Measurements from ENCODE around the gene IFITM2. TPM values are rescaled to one million over a fixed set of nuclear protein-coding genes. Genes with fewer than 3 reads are reported as not detected.
"Not testable (repeated sequence)": the region's sequence is repeated elsewhere in the genome, so short reads cannot be mapped to it uniquely, and the experiment has no call there.

The IFITM2 gene
- total RNA-seq, 2 donors from 2014 or later: 31.0 to 90.3 TPM

DNA sequence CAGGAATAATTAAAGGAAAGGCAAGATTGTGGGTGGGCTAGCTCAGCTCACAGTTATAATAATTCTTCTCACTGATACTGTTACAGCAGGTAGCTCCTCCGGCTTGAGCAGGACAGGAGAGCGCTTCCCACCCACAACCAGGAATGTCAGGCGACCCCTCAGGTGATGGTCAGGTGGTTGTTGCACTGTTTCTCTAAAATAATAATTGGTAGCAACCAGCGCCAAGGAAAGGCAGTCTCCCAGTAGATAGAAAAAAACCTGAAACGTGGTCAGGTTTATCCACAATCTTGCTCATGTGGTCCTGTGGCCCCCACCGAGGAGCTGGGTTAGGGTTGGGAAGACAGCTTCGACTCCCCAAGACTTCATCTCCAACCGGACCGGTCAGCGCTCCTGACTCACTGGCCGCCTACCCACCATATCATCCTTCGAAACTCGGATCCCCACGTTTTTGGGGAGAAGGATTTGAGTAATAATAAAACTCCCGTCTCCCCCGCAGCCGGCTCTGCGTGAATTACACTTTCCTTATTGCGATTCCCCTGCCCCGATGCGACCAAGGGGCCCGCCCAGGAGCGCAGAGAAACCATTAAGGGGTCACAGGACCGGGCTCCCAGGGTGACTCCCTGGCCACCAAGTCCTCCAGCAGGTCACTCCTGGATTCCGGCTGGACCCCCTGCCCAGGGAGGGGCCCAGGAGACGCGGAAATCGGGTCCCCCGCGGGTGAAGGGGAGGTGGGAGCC lies 10.2 kb downstream of the IFITM2 start:
- 27 to 46% methylated on average over 6 to 21 of the region's 30 CpGs for WGBS, 2 donors
- H3K27ac ChIP-seq; DNase-seq; H3K4me3 ChIP-seq; H3K36me3 ChIP-seq (replicated peaks in 1 of 2; ENCODE audit: insufficient read depth in 1 of 2, low read depth in 2 of 2); intact Hi-C loops (cut with DNase I); ATAC-seq; H3K9me3 ChIP-seq: not testable (repeated sequence)
- peak in 1 of 3 donors; percentile 20 for TF ChIP-seq POLR2A (IDR thresholded peaks at IDR 0.05)
- peaks cover 0 to 18% of the 10 kb centered on the region in 2 donors for H3K27me3 ChIP-seq
- H3K4me1 ChIP-seq: peaks cover 23% of the 10 kb centered on the region

DNA sequence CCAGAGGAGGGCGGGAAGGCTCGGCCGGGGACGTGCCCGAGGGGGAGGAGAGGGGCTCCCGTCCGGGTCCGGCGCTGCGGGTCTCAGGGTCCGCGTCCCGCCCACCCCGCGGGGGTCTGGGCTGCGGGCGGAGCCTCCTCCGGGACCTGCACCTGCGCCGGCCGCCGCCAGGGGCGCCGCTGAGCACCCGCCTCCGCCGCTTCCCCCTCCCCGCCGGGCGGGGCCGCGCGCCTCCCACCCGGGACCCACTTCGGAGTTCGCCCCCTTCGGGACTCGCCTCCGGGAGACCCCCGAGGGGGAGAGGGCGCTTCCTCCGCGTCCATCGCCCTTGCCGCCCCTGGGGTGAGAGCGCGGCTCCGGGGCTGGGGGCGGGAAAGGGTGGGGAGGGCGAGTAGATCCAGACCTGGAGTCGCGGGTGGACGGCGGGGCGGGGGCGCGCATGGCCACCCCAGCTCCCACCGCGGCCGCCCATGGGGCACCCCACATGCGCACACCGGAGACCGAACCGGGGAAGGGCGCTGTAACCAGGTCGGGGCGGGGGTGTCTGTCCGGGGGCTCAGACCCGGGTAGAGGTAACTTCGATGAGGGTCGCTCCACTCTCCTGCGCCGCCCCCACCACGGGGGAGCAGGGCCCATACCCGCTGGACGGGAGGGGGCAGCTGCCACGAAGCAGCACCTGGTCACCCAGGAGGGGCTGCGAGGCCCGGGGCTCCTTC lies 10.9 kb downstream of the IFITM2 start:
- 3% methylated on average over 11 of the region's 79 CpGs; no CpG with 5 or more reads in 1 of the 2 donors for WGBS, 2 donors
- Histone ChIP-seq H3K4me1 (peaks cover 23% of the 10 kb centered on the region), H3K4me3 (peak overlapping the region in 1 of 2 donors; percentile 21), H3K27me3 (peaks cover 0 to 18% of the 10 kb centered on the region in 2 donors), H3K27ac (peak overlapping the region; percentile 83 to 99 (median 92))
- H3K36me3 ChIP-seq (replicated peaks in 1 of 2; ENCODE audit: insufficient read depth in 1 of 2, low read depth in 2 of 2); H3K9me3 ChIP-seq; DNase-seq; intact Hi-C loops (cut with DNase I): not testable (repeated sequence)
- ATAC-seq: peak; percentile 62

DNA sequence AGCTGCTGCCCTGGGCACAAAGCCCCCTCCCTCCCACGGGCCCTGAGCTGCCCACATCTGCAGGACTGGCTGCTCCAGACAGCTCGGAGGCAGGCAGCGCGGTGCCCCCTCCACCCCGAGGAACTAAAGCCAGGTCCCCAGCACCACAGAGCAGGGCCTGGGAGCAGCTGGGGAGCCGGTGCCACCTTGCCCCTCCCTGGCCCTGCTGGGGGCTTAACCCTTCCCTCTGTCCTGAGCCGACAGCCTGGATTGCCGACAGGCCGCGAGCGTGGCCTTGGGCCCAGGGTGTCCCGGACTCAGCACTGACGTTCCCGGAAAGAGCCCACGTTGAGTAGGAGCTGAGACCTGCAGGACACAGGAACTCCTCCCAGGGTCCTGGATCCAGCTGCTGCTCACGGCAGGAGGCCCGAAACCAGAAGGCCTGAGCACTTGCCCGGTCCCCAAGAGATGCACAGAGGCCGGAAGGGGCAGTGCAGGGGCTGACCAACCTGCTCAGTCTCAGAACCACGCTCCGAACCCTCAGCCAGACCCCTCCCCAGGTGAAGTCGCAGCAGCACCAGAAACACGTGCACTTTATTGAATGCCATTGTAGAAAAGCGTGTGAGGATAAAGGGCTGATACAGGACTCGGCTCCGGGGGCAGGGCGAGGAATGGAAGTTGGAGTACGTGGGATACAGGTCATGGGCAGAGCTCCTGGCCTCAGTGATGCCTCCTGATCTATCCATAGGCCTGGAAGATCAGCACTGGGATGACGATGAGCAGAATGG lies 11.7 kb downstream of the IFITM2 start:
- H3K9me3 ChIP-seq; intact Hi-C loops (cut with DNase I); H3K36me3 ChIP-seq (replicated peaks in 1 of 2; ENCODE audit: insufficient read depth in 1 of 2, low read depth in 2 of 2): not testable (repeated sequence)
- DNase-seq (peak in 3 of 4 donors; percentile 43 to 58 (median 54)), ATAC-seq (peak; percentile 51)
- H3K27me3 ChIP-seq: peaks cover 0 to 18% of the 10 kb centered on the region in 2 donors
- 13 to 19% methylated on average over 6 to 18 of the region's 29 CpGs for WGBS, 2 donors
- H3K27ac ChIP-seq: peak overlapping the region; percentile 83 to 99 (median 92)
- H3K4me1 ChIP-seq: peaks cover 23% of the 10 kb centered on the region
- TF ChIP-seq POLR2A (IDR thresholded peaks at IDR 0.05): peak; percentile 10 to 69 (median 65)
- TF ChIP-seq, protein P1, sequence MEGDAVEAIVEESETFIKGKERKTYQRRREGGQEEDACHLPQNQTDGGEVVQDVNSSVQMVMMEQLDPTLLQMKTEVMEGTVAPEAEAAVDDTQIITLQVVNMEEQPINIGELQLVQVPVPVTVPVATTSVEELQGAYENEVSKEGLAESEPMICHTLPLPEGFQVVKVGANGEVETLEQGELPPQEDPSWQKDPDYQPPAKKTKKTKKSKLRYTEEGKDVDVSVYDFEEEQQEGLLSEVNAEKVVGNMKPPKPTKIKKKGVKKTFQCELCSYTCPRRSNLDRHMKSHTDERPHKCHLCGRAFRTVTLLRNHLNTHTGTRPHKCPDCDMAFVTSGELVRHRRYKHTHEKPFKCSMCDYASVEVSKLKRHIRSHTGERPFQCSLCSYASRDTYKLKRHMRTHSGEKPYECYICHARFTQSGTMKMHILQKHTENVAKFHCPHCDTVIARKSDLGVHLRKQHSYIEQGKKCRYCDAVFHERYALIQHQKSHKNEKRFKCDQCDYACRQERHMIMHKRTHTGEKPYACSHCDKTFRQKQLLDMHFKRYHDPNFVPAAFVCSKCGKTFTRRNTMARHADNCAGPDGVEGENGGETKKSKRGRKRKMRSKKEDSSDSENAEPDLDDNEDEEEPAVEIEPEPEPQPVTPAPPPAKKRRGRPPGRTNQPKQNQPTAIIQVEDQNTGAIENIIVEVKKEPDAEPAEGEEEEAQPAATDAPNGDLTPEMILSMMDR (IDR thresholded peaks at IDR 0.05): peak in 4 of 7 experiments; percentile 20 to 32 (median 26)
- H3K4me3 ChIP-seq: peak overlapping the region; percentile 21 to 48

DNA sequence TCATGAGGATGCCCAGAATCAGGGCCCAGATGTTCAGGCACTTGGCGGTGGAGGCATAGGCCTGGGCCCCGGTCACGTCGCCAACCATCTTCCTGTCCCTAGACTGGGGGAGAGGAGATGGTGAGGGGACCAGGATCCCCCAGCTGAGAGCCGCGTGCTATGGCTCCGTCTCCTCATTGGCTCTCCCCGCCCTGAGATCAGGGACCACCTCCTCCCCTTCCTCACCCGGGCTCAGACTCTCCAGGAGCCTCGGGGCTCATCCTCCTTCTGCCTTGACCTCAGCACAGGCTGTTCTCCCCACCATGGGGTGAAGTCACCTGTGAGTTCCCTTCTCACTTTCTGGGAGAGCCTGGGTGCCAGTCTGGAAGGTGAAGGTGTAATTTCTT lies 12.3 kb downstream of the IFITM2 start:
- DNase-seq; H3K36me3 ChIP-seq (replicated peaks in 1 of 2; ENCODE audit: insufficient read depth in 1 of 2, low read depth in 2 of 2); H3K9me3 ChIP-seq; ATAC-seq; intact Hi-C loops (cut with DNase I): not testable (repeated sequence)
- WGBS, 2 donors: 38% methylated on average over 10 of the region's 10 CpGs; no CpG with 5 or more reads in 1 of the 2 donors
- Histone ChIP-seq H3K27me3 (peaks cover 0 to 18% of the 10 kb centered on the region in 2 donors), H3K4me1 (peaks cover 23% of the 10 kb centered on the region), H3K4me3 (peak overlapping the region; percentile 21 to 48), H3K27ac (peak overlapping the region; percentile 83 to 99 (median 92))

DNA sequence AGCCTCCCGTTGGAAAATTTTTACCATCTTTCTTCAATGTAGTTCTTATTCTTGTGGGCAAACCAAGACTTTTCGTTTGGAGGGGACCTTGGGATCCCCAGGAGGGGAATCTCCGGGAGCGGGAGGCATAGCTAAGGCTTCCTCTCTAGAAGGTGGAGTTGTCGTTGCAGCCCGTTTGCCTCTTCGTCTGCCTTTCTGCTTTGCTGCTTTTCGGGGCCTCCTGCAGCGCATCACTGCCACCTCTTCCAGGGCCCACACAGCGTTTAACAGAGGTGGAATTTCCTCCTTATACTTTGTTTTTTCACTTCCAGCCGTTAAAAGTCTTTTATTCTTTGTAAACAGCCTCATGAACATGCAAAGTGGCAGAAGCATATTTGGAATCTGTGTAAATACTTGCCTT lies 16.5 kb downstream of the IFITM2 start:
- H3K27me3 ChIP-seq: no peaks in the 10 kb centered on the region
- no peaks in the 10 kb centered on the region for H3K9me3 ChIP-seq
- H3K4me1 ChIP-seq: peaks cover 24% of the 10 kb centered on the region
- peak overlapping the region in 1 of 4 donors; percentile 17 for H3K27ac ChIP-seq
- no peak for TF ChIP-seq POLR2A (IDR thresholded peaks at IDR 0.05)
- TF ChIP-seq, protein P1 (IDR thresholded peaks at IDR 0.05): no peak
- ATAC-seq: no peak
- intact Hi-C loops (cut with DNase I): no loop called here
- no peaks in the 10 kb centered on the region for H3K36me3 ChIP-seq (replicated peaks in 1 of 2; ENCODE audit: insufficient read depth in 1 of 2, low read depth in 2 of 2)
- no peak for DNase-seq
- no peak overlapping the region for H3K4me3 ChIP-seq
- WGBS, 2 donors: 65 to 69% methylated on average over 11 of the region's 11 CpGs

DNA sequence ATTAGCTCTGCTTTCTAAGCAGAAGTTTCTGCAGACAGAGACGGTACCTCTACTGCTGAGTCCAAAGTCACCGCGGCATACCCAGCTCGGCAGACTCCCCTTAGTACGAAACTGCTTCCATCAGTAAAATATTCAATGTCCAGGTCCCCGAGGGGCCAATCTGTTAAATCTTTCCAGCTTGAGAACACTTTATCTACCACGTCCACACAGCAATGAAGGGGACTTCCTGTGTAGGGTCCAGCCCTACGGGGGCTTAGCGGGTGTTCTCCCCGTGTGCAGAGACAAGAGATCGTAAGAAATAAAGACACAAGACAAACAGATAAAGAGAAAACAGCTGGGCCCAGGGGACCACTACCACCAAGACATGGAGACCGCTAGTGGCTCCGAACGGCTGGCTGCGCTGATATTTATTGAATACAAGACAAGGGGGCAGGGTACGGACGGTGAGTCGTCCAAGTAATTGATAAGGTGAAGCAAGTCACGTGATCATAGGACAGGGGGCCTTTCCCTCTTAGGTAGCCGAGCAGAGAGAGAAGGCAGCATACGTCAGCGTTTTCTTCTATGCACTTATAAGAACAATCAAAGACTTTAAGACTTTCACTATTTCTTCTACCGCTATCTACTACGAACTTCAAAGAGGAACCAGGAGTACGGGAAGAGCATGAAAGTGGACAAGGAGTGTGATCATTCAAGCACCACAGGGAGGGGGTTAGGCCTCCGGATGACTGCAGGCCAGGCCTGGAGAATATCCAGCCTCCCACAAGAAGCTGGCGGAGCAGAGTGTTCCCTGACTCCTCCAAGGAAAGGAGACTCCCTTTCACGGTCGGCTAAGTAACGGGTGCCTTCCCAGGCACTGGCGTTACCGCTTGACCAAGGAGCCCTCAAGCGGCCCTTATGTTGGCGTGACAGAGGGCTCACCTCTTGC lies 17.2 kb downstream of the IFITM2 start:
- peak overlapping the region in 3 of 4 donors; percentile 17 to 36 (median 30) for H3K27ac ChIP-seq
- 51 to 61% methylated on average over 26 to 29 of the region's 34 CpGs for WGBS, 2 donors

More for the DNA sequence above, 17.2 kb downstream of the IFITM2 start:
- ATAC-seq; H3K4me3 ChIP-seq; H3K9me3 ChIP-seq; H3K27me3 ChIP-seq; DNase-seq; H3K36me3 ChIP-seq (replicated peaks in 1 of 2; ENCODE audit: insufficient read depth in 1 of 2, low read depth in 2 of 2); intact Hi-C loops (cut with DNase I): not testable (repeated sequence)
- peaks cover 20% of the 10 kb centered on the region for H3K4me1 ChIP-seq

Measured in body of pancreas (tissue), 4 donors.